Measurements from ENCODE around the gene KCNQ1OT1.

DNA sequence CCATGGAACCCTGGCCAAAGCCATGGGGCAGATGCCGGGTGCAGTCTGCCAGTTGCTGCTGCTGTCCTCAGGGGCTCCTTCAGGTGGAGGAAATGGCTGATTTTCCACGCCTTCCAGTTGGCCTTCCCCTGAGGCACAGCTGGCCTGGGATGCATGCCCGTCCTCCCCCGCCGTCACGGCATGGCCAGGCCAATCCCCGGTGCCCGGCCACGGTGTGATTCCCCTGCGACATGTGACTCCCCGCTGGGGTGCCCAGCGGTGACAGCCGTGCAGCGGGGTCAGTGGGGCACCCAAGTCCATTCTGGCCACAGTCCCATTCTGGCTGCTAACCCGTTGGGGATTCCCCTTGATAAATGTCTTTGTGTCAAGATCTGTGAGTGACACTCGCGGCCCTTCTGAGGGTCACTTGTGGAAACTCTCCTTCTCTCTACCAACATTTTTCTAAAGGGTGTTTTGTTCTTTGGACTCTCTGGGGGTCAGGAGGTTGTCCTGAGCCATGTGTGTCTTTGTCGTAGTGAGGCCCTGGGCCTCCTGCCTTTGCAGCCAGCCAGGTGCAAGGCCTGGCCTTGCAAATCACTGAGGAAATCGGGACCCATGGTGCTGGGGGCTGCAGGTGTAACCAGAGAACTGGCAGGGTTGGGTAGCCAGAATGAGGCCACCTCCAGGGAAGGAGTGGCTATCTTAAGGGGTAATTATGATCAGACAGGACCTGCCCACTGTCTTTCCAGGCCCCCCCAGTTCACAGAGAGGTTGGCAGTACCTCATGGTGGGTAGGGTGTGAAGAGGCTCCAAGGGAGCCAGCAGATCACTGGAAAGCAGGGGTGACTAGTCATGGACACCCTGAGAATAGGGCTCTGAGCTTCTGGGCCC is 37.1 kb downstream of the KCNQ1OT1 start:
- TF ChIP-seq, protein P1, sequence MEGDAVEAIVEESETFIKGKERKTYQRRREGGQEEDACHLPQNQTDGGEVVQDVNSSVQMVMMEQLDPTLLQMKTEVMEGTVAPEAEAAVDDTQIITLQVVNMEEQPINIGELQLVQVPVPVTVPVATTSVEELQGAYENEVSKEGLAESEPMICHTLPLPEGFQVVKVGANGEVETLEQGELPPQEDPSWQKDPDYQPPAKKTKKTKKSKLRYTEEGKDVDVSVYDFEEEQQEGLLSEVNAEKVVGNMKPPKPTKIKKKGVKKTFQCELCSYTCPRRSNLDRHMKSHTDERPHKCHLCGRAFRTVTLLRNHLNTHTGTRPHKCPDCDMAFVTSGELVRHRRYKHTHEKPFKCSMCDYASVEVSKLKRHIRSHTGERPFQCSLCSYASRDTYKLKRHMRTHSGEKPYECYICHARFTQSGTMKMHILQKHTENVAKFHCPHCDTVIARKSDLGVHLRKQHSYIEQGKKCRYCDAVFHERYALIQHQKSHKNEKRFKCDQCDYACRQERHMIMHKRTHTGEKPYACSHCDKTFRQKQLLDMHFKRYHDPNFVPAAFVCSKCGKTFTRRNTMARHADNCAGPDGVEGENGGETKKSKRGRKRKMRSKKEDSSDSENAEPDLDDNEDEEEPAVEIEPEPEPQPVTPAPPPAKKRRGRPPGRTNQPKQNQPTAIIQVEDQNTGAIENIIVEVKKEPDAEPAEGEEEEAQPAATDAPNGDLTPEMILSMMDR (conservative IDR thresholded peaks at IDR 0.05; ENCODE audit: low read depth, low read length) = no peak
- TF ChIP-seq, protein P2, sequence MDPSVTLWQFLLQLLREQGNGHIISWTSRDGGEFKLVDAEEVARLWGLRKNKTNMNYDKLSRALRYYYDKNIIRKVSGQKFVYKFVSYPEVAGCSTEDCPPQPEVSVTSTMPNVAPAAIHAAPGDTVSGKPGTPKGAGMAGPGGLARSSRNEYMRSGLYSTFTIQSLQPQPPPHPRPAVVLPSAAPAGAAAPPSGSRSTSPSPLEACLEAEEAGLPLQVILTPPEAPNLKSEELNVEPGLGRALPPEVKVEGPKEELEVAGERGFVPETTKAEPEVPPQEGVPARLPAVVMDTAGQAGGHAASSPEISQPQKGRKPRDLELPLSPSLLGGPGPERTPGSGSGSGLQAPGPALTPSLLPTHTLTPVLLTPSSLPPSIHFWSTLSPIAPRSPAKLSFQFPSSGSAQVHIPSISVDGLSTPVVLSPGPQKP (IDR thresholded peaks at IDR 0.05; ENCODE audit: borderline replicate concordance, low read depth, low read length) = no peak
- TF ChIP-seq, protein P3, sequence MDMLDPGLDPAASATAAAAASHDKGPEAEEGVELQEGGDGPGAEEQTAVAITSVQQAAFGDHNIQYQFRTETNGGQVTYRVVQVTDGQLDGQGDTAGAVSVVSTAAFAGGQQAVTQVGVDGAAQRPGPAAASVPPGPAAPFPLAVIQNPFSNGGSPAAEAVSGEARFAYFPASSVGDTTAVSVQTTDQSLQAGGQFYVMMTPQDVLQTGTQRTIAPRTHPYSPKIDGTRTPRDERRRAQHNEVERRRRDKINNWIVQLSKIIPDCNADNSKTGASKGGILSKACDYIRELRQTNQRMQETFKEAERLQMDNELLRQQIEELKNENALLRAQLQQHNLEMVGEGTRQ (IDR thresholded peaks at IDR 0.05; ENCODE audit: low read depth, low read length) = no peak
- TF ChIP-seq POLR2A (IDR thresholded peaks at IDR 0.05; ENCODE audit: low read depth, low read length) (no peak), RFX5 (IDR thresholded peaks at IDR 0.05; ENCODE audit: low read depth, low read length) (no peak), BHLHE40 (IDR thresholded peaks at IDR 0.05; ENCODE audit: low read depth, low read length) (no peak), MAFK (IDR thresholded peaks at IDR 0.05; ENCODE audit: low read depth, low read length) (no peak), CEBPB (IDR thresholded peaks at IDR 0.05; ENCODE audit: low read depth, low read length) (no peak), MXI1 (IDR thresholded peaks at IDR 0.05; ENCODE audit: borderline replicate concordance, low read depth, low read length) (no peak), NFE2L2 (IDR thresholded peaks at IDR 0.05; ENCODE audit: low read depth, low read length) (no peak), RCOR1 (IDR thresholded peaks at IDR 0.05; ENCODE audit: insufficient replicate concordance, low read length) (no peak), RAD21 (IDR thresholded peaks at IDR 0.05; ENCODE audit: low read length) (no peak), FOS (IDR thresholded peaks at IDR 0.05; ENCODE audit: low read depth, low read length) (no peak)
